IMR-90 (cell line): ENCODE measurements around the gene LLGL2. TPM values are rescaled to one million over a fixed set of nuclear protein-coding genes. Genes with fewer than 3 reads are reported as not detected.

ENCODE experiments used
- ATAC-seq: fragments of 200-7000 bp; cut with Tn5 transposase; 2 replicates; pipeline ENCODE4 v1.9.1; 2020; ENCODE audit warnings: low read depth, mild to moderate bottlenecking, moderate library complexity
- BruUV-seq: library from RNA; stranded (reverse); fragments of 400-500 nt; replicated peaks from 2 replicates; lab custom pipeline; 2021; lab: Mats Ljungman, UMichigan
- CTCF ChIA-PET: fragments of 300-600 bp; formaldehyde crosslinking; extraction: SDS; loops from one replicate; lab custom pipeline; 2021; ENCODE audit warnings: antibody characterized with exemption; lab: Yijun Ruan, JAX
- POLR2A ChIA-PET: fragments of 300-600 bp; sonication (Branson Sonifier 250); formaldehyde crosslinking; loops from one replicate; lab custom pipeline; 2022; ENCODE audit warnings: antibody characterized with exemption; ENCODE audit not compliant: unreplicated experiment; lab: Charles Lee
- DNase-seq: peaks from one replicate; pipeline ENCODE4 v3.0.0; 2013
- H2AFZ ChIP-seq: replicated peaks from 2 replicates; pipeline ENCODE3; 2013; ENCODE audit warnings: low read length, mild to moderate bottlenecking; ENCODE audit not compliant: poor library complexity
- H2AK5ac ChIP-seq: 2 replicates; pipeline ENCODE4 v1.6.1; 2013; ENCODE audit warnings: low read depth, low read length, inconsistent platforms
- H2AK9ac ChIP-seq: replicated peaks from 2 replicates; pipeline ENCODE3; 2013; ENCODE audit warnings: mild to moderate bottlenecking, low read depth, low read length, moderate library complexity; ENCODE audit not compliant: poor library complexity
- H2BK120ac ChIP-seq: 2 replicates; pipeline ENCODE4 v1.6.1; 2013; ENCODE audit warnings: low read depth, low read length, inconsistent platforms
- H2BK15ac ChIP-seq: 3 replicates; pipeline ENCODE4 v1.6.1; 2013; ENCODE audit warnings: low read depth, low read length, inconsistent platforms
- H2BK20ac ChIP-seq: 2 replicates; pipeline ENCODE4 v1.6.1; 2013; ENCODE audit warnings: low read depth, mild to moderate bottlenecking, inconsistent platforms, low read length, moderate library complexity
- H2BK5ac ChIP-seq: 2 replicates; pipeline ENCODE4 v1.6.1; 2013; ENCODE audit warnings: mild to moderate bottlenecking, low read depth, low read length, inconsistent platforms; ENCODE audit not compliant: poor library complexity, severe bottlenecking
- H3K14ac ChIP-seq: replicated peaks from 2 replicates; pipeline ENCODE4 v1.6.1; 2013; ENCODE audit warnings: low read depth, low read length, inconsistent platforms
- H3K18ac ChIP-seq: 2 replicates; pipeline ENCODE4 v1.6.1; 2013; ENCODE audit warnings: low read depth, low read length, control low read depth
- H3K23ac ChIP-seq: 2 replicates; pipeline ENCODE4 v1.6.1; 2013; ENCODE audit warnings: low read depth, low read length, inconsistent platforms
- H3K27ac ChIP-seq: 2 replicates; pipeline ENCODE4 v1.5.1; 2013; ENCODE audit warnings: mild to moderate bottlenecking, control low read depth, low read length; ENCODE audit not compliant: insufficient read depth
- H3K27me3 ChIP-seq: 2 replicates; pipeline ENCODE4 v1.6.1; 2013; ENCODE audit warnings: low read length; ENCODE audit not compliant: control insufficient read depth, insufficient read depth
- H3K36me3 ChIP-seq: 2 replicates; pipeline ENCODE4 v1.6.1; 2013; ENCODE audit warnings: low read length, mixed read lengths; ENCODE audit not compliant: control insufficient read depth, insufficient read depth
- H3K4ac ChIP-seq: 2 replicates; pipeline ENCODE4 v1.6.1; 2013; ENCODE audit warnings: low read depth, low read length, inconsistent platforms
- H3K4me1 ChIP-seq: 2 replicates; pipeline ENCODE4 v1.6.1; 2013; ENCODE audit warnings: low read length, mixed read lengths; ENCODE audit not compliant: control insufficient read depth, insufficient read depth
- H3K4me2 ChIP-seq: 2 replicates; pipeline ENCODE4 v1.6.1; 2013; ENCODE audit warnings: low read depth, mild to moderate bottlenecking, control low read depth, low read length, moderate library complexity
- H3K4me3 ChIP-seq: 2 replicates; pipeline ENCODE4 v1.5.1; 2013; ENCODE audit warnings: low read depth, mild to moderate bottlenecking, control low read depth, low read length, moderate library complexity; ENCODE audit not compliant: insufficient read depth
- H3K56ac ChIP-seq: 2 replicates; pipeline ENCODE4 v1.6.1; 2013; ENCODE audit warnings: low read length, inconsistent platforms; ENCODE audit not compliant: insufficient read depth; ENCODE audit errors: extremely low read depth
- H3K79me1 ChIP-seq, 2 experiments: 2 replicates each; pipeline ENCODE4 v1.6.1; 2013; ENCODE audit warnings: low read length in 2 of 2, inconsistent platforms in 1 of 2, low read depth in 1 of 2
- H3K9ac ChIP-seq: 2 replicates; pipeline ENCODE4 v1.6.1; 2013; ENCODE audit warnings: low read depth, low read length, control low read depth
- H3K9me1 ChIP-seq: 2 replicates; pipeline ENCODE4 v1.6.1; 2013; ENCODE audit warnings: low read length, inconsistent platforms; ENCODE audit not compliant: insufficient read depth
- H3K9me3 ChIP-seq: 2 replicates; pipeline ENCODE4 v1.6.1; 2013; ENCODE audit warnings: low read length; ENCODE audit not compliant: control insufficient read depth, insufficient read depth
- H4K20me1 ChIP-seq: 2 replicates; pipeline ENCODE4 v1.6.1; 2013; ENCODE audit warnings: low read length, inconsistent platforms; ENCODE audit not compliant: insufficient read depth
- H4K5ac ChIP-seq: 2 replicates; pipeline ENCODE4 v1.6.1; 2013; ENCODE audit warnings: mild to moderate bottlenecking, low read depth, low read length, control low read depth
- H4K8ac ChIP-seq, 2 experiments: 2 replicates each; pipeline ENCODE4 v1.6.1; 2013; ENCODE audit warnings: low read depth in 2 of 2, low read length in 2 of 2, control low read depth in 1 of 2, inconsistent platforms in 1 of 2
- H4K91ac ChIP-seq: 2 replicates; pipeline ENCODE4 v1.6.1; 2013; ENCODE audit warnings: low read depth, low read length, inconsistent platforms; ENCODE audit not compliant: insufficient read depth
- CHD1 ChIP-seq: IDR thresholded peaks from 2 replicates; pipeline ENCODE4 v1.6.1; 2012; ENCODE audit warnings: low read depth, low read length, improper control_type of control experiment
- MAZ ChIP-seq: IDR thresholded peaks from 2 replicates; pipeline ENCODE4 v1.6.1; 2012; ENCODE audit warnings: low read depth, mild to moderate bottlenecking, low read length, improper control_type of control experiment, moderate library complexity, borderline replicate concordance
- MXI1 ChIP-seq: IDR thresholded peaks from 2 replicates; pipeline ENCODE4 v1.6.1; 2012; ENCODE audit warnings: low read depth, mild to moderate bottlenecking, low read length, moderate library complexity, borderline replicate concordance
- RAD21 ChIP-seq: IDR thresholded peaks from 2 replicates; pipeline ENCODE4 v1.6.1; 2012; ENCODE audit warnings: low read length, improper control_type of control experiment
- SMC3 ChIP-seq: fragments of 150-350 bp; IDR thresholded peaks from 2 replicates; pipeline ENCODE4 v1.6.1; 2016; ENCODE audit warnings: low read depth, mild to moderate bottlenecking, antibody characterized with exemption, low read length, moderate library complexity
- WGBS, 2 experiments: methylation state at CpG; one replicate each; pipeline versions ENCODE4 v1.1.5 to v1.1.7; 2013; ENCODE audit warnings: missing lambda C conversion rate in 2 of 2; ENCODE audit not compliant: insufficient read length in 1 of 2; ENCODE audit errors: extremely low coverage in 2 of 2; 5-methylcytosine and 5-hydroxymethylcytosine counted together
- dilution Hi-C: fragments of 300-500 bp; cut with HindIII; formaldehyde crosslinking; loops from one replicate; pipeline ENCODE4 v1.14.3; 2018; ENCODE audit warnings: low sequenced_read_pairs; ENCODE audit not compliant: unreplicated experiment
- in situ Hi-C: fragments of 300-500 bp; cut with MboI; formaldehyde crosslinking; loops from 3 replicates; pipeline ENCODE4 v1.14.3; 2019; ENCODE audit warnings: low sequenced_read_pairs, inconsistent platforms, mixed read lengths
- intact Hi-C: fragments of 100-400 bp; cut with micrococcal nuclease; formaldehyde crosslinking; loops from 2 replicates; pipeline ENCODE4 v1.10.0; 2022
- polyA plus RNA-seq, 3 experiments: library from polyadenylated mRNA; depleted of rRNA; stranded (reverse); fragments of >200 nt; gene quantifications; 2 replicates each; pipeline ENCODE4 v1.2.3, GENCODE V29; 2012; ENCODE audit warnings: low replicate concordance in 1 of 3
- total RNA-seq: library from RNA; depleted of rRNA; stranded (reverse); fragments of >200 nt; gene quantifications from 2 replicates; pipeline ENCODE4 v1.2.3, GENCODE V29; 2012
- TF ChIP-seq, protein P1 (sequence below): conservative IDR thresholded peaks from 2 replicates; pipeline ENCODE4 v1.5.1; 2012; ENCODE audit warnings: mild to moderate bottlenecking, low read depth, low read length, improper control_type of control experiment
- TF ChIP-seq, protein P2 (sequence below): fragments of 150-350 bp; IDR thresholded peaks from 2 replicates; pipeline ENCODE4 v1.6.1; 2016; ENCODE audit warnings: low read depth, mild to moderate bottlenecking, low read length, moderate library complexity, borderline replicate concordance

Gene LLGL2
- total and polyA plus RNA-seq, 2 of the 4 experiments (the other 2 are of a cell fraction): 0.54 to 0.72 TPM

DNA sequence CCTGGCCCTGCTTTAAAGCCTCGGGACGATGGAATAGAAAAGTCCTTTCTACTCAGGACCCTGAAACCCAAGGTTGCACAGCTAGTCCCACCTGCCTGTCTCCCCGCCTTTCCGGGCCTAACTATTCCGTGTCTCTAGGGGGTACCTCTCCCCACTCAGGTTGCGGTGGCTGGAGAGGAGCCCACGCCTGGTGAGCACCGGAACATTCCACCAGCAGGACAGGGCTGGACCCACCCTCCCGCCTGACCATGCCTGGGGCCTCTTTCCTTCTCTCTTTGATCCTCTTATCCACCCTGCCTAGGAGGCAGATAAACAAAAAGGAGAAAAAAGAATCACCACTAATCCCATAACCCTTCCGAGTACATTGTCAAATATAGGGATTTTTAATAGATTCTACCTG, 10.9 kb downstream of the LLGL2 start:
- BruUV-seq: no TSS peak

More for the DNA sequence above, 10.9 kb downstream of the LLGL2 start:
- Histone ChIP-seq H2AK5ac (no peak overlapping the region), H4K8ac (no peak overlapping the region), H3K4me1 (no peaks in the 10 kb centered on the region), H4K20me1 (no peaks in the 10 kb centered on the region), H2AK9ac (no peak overlapping the region), H3K27ac (no peak overlapping the region), H3K23ac (no peak overlapping the region), H3K4me2 (no peak overlapping the region), H2BK15ac (no peak overlapping the region), H3K9me3 (no peaks in the 10 kb centered on the region), H3K9ac (no peak overlapping the region), H3K27me3 (peaks cover 47% of the 10 kb centered on the region), H2AFZ (no peak overlapping the region), H2BK20ac (no peak overlapping the region), H4K5ac (no peak overlapping the region), H4K91ac (no peak overlapping the region), H2BK5ac (no peak overlapping the region), H2BK120ac (no peak overlapping the region), H3K79me1 (no peaks in the 10 kb centered on the region), H3K4ac (no peak overlapping the region), H3K56ac (no peak overlapping the region), H3K18ac (no peak overlapping the region), H3K9me1 (no peaks in the 10 kb centered on the region), H3K36me3 (no peaks in the 10 kb centered on the region), H3K4me3 (no peak overlapping the region), H3K14ac (no peak overlapping the region)
- intact Hi-C loops: no loop called here
- TF ChIP-seq, protein P1, sequence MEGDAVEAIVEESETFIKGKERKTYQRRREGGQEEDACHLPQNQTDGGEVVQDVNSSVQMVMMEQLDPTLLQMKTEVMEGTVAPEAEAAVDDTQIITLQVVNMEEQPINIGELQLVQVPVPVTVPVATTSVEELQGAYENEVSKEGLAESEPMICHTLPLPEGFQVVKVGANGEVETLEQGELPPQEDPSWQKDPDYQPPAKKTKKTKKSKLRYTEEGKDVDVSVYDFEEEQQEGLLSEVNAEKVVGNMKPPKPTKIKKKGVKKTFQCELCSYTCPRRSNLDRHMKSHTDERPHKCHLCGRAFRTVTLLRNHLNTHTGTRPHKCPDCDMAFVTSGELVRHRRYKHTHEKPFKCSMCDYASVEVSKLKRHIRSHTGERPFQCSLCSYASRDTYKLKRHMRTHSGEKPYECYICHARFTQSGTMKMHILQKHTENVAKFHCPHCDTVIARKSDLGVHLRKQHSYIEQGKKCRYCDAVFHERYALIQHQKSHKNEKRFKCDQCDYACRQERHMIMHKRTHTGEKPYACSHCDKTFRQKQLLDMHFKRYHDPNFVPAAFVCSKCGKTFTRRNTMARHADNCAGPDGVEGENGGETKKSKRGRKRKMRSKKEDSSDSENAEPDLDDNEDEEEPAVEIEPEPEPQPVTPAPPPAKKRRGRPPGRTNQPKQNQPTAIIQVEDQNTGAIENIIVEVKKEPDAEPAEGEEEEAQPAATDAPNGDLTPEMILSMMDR: no peak
- TF ChIP-seq RAD21 (no peak), MXI1 (no peak), SMC3 (no peak), MAZ (no peak), CHD1 (no peak)
- TF ChIP-seq, protein P2, sequence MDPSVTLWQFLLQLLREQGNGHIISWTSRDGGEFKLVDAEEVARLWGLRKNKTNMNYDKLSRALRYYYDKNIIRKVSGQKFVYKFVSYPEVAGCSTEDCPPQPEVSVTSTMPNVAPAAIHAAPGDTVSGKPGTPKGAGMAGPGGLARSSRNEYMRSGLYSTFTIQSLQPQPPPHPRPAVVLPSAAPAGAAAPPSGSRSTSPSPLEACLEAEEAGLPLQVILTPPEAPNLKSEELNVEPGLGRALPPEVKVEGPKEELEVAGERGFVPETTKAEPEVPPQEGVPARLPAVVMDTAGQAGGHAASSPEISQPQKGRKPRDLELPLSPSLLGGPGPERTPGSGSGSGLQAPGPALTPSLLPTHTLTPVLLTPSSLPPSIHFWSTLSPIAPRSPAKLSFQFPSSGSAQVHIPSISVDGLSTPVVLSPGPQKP: no peak
- in situ Hi-C loops: no loop called here
- CTCF ChIA-PET: no interaction called here
- ATAC-seq (no peak), DNase-seq (no peak)
- no CpG with 5 or more reads among the region's 10 CpGs for WGBS, 2 experiments
- dilution Hi-C loops: no loop called here
- POLR2A ChIA-PET: no interaction called here
